ENCODE measurements around the gene IL1RAPL1.

Gene IL1RAPL1

DNA sequence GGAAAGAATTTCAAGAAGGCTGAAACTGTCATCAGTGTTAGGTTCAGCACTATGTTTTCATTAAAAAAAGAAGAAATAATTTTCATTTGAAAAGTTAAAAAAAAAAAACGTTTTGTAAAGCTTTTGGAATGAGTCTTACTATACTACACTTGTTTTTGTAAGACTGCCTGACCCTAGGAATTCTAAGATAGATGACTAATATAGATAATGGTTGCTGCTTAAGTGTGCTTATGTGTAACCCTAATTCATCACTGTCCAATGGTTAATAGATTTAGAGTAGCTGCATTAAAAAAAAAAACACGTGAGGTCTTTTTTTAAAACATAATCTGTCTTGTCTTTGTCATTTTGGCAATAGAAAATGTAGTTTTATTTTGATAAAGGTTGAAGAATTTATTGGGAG is 323.2 kb downstream of the IL1RAPL1 start:
- TF ChIP-seq ZFX (IDR thresholded peaks at IDR 0.05) (no peak), CTCF (conservative IDR thresholded peaks at IDR 0.05) (no peak)
- no peak overlapping the region for H3K27ac ChIP-seq

GRCh38 chrX:28920153-28920943 is 333.1 kb downstream of the IL1RAPL1 start:
- no peak overlapping the region for H3K27ac ChIP-seq
- TF ChIP-seq ZFX (IDR thresholded peaks at IDR 0.05) (no peak), CTCF (conservative IDR thresholded peaks at IDR 0.05) (no peak)

GRCh38 chrX:28922106-28922505 is 334.9 kb downstream of the IL1RAPL1 start:
- no peak for TF ChIP-seq CTCF (conservative IDR thresholded peaks at IDR 0.05)
- TF ChIP-seq ZFX (IDR thresholded peaks at IDR 0.05): no peak
- H3K27ac ChIP-seq: no peak overlapping the region

- no peak overlapping the region for H3K27ac ChIP-seq
- TF ChIP-seq CTCF (conservative IDR thresholded peaks at IDR 0.05): no peak
- TF ChIP-seq ZFX (IDR thresholded peaks at IDR 0.05): no peak
These were observed 359.6 kb downstream of the IL1RAPL1 start for GRCh38 chrX:28946846-28947245.

DNA sequence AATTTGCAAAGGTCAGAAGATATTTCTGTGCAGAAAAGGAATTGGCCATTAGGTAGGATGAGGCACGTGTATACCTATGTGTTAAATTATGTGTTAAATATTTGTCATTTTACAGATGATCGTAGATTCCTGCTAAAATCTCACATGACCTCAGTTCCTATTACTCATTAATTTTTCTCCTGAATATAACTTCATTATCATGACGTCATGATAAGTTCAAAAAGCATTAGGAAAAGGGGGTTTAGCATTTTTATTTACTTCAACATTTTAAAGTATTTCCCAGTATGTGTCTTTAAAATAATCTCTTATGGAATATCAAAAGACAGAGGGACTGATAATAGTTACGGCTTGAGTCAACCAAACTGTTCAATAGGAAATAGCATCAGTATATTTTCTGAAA is 372.8 kb downstream of the IL1RAPL1 start:
- TF ChIP-seq CTCF (conservative IDR thresholded peaks at IDR 0.05) (no peak), ZFX (IDR thresholded peaks at IDR 0.05) (no peak)
- no peak overlapping the region for H3K27ac ChIP-seq

GRCh38 chrX:28966331-28966730 is 379.1 kb downstream of the IL1RAPL1 start:
- H3K27ac ChIP-seq: no peak overlapping the region
- no peak for TF ChIP-seq CTCF (conservative IDR thresholded peaks at IDR 0.05)
- no peak for TF ChIP-seq ZFX (IDR thresholded peaks at IDR 0.05)

- TF ChIP-seq CTCF (conservative IDR thresholded peaks at IDR 0.05) (no peak), ZFX (IDR thresholded peaks at IDR 0.05) (no peak)
- no peak overlapping the region for H3K27ac ChIP-seq
These were observed 381.9 kb downstream of the IL1RAPL1 start for GRCh38 chrX:28969126-28969525.

Measured in C4-2B (cell line).